ENCODE results near the gene SGO1.
A peak's percentile ranks its signal among the peaks of the same experiment; 100 is the strongest.
"Not testable (repeated sequence)": the region's sequence is repeated elsewhere in the genome, so short reads cannot be mapped to it uniquely, and the experiment has no call there.

SGO1 gene

GRCh38 chr3:20185679-20186599, at the start of gene SGO1:
Gene SGO1 (minus strand): TSS chr3:20186206. CDS start chr3:20184027, 2,179 bp downstream.
- DNase-seq (ENCODE audit: low spot score): peak; percentile 98

- no peak for DNase-seq (ENCODE audit: low spot score)
Observed at GRCh38 chr3:20235796-20236195, 49.8 kb upstream of the SGO1 start.

GRCh38 chr3:20232906-20233780, 47.1 kb upstream of the SGO1 start:
- no peak for DNase-seq (ENCODE audit: low spot score)

GRCh38 chr3:20230954-20231353, 44.9 kb upstream of the SGO1 start:
- DNase-seq (ENCODE audit: low spot score): no peak

- peak; percentile 49 for DNase-seq (ENCODE audit: low spot score)
Observed at GRCh38 chr3:20225769-20226168, 39.8 kb upstream of the SGO1 start.

GRCh38 chr3:20222274-20222673, 36.3 kb upstream of the SGO1 start:
- no peak for DNase-seq (ENCODE audit: low spot score)

GRCh38 chr3:20218215-20218614, 32.2 kb upstream of the SGO1 start:
- DNase-seq (ENCODE audit: low spot score): no peak

GRCh38 chr3:20215636-20216035, 29.6 kb upstream of the SGO1 start:
- DNase-seq (ENCODE audit: low spot score): no peak

GRCh38 chr3:20213491-20213890, 27.5 kb upstream of the SGO1 start:
- DNase-seq (ENCODE audit: low spot score): not testable (repeated sequence)

GRCh38 chr3:20207945-20208344, 21.9 kb upstream of the SGO1 start:
- not testable (repeated sequence) for DNase-seq (ENCODE audit: low spot score)

- DNase-seq (ENCODE audit: low spot score): not testable (repeated sequence)
Observed at GRCh38 chr3:20205898-20206297, 19.9 kb upstream of the SGO1 start.

- DNase-seq (ENCODE audit: low spot score): no peak
Observed at GRCh38 chr3:20201143-20201542, 15.1 kb upstream of the SGO1 start.

- no peak for DNase-seq (ENCODE audit: low spot score)
Observed at GRCh38 chr3:20197775-20198174, 11.8 kb upstream of the SGO1 start.

- no peak for DNase-seq (ENCODE audit: low spot score)
Observed at GRCh38 chr3:20194793-20195460, 8.9 kb upstream of the SGO1 start.

- DNase-seq (ENCODE audit: low spot score): peak; percentile 32
Observed at GRCh38 chr3:20190991-20191390, 5.0 kb upstream of the SGO1 start.

GRCh38 chr3:20186600-20187004, 596 bp upstream of the SGO1 start:
- DNase-seq (ENCODE audit: low spot score): peak; percentile 11

- DNase-seq (ENCODE audit: low spot score): peak; percentile 19
Observed at GRCh38 chr3:20185331-20185678, 701 bp downstream of the SGO1 start.

- DNase-seq (ENCODE audit: low spot score): no peak
Observed at GRCh38 chr3:20182206-20182605, 3.8 kb downstream of the SGO1 start.

GRCh38 chr3:20181276-20181675, 4.7 kb downstream of the SGO1 start:
- no peak for DNase-seq (ENCODE audit: low spot score)

- no peak for DNase-seq (ENCODE audit: low spot score)
Observed at GRCh38 chr3:20173844-20174410, 12.1 kb downstream of the SGO1 start.

- DNase-seq (ENCODE audit: low spot score): no peak
Observed at GRCh38 chr3:20161714-20162113, 24.3 kb downstream of the SGO1 start.

- no peak for DNase-seq (ENCODE audit: low spot score)
Observed at GRCh38 chr3:20160230-20160629, 25.8 kb downstream of the SGO1 start.
